GM19438 (cell line): ENCODE measurements around the gene SORBS1.

ENCODE experiments used
- ATAC-seq: cut with Tn5 transposase; IDR thresholded peaks from one replicate; pipeline ENCODE4 v1.9.1; 2021; ENCODE audit warnings: low read depth; ENCODE audit not compliant: unreplicated experiment

Gene SORBS1

GRCh38 chr10:95467162-95467599 is 94.0 kb downstream of the SORBS1 start:
- no peak for ATAC-seq

GRCh38 chr10:95466436-95466835 is 94.7 kb downstream of the SORBS1 start:
- ATAC-seq = no peak

- ATAC-seq = no peak
Measured at GRCh38 chr10:95464280-95464679, 96.9 kb downstream of the SORBS1 start.

- no peak for ATAC-seq
Measured at GRCh38 chr10:95462740-95463667, 98.2 kb downstream of the SORBS1 start.

DNA sequence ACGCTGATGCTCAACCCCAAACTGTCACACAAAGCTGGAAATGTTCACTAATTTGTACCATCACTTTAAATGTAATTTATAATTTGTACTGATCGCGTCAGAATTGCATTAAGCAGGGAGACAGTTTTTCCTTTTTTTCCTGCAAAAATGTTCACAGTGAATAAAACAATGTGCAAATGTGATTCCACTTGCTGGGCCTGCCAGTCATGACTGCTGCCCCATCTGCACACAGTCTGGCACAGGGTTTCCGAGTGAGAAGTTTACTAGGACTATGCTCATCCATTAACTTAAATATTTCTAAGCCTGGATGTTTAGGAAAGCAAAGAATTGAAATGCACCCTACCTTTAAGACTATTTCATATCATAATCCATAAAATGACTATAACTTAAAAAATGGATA is 99.6 kb downstream of the SORBS1 start:
- ATAC-seq = no peak

DNA sequence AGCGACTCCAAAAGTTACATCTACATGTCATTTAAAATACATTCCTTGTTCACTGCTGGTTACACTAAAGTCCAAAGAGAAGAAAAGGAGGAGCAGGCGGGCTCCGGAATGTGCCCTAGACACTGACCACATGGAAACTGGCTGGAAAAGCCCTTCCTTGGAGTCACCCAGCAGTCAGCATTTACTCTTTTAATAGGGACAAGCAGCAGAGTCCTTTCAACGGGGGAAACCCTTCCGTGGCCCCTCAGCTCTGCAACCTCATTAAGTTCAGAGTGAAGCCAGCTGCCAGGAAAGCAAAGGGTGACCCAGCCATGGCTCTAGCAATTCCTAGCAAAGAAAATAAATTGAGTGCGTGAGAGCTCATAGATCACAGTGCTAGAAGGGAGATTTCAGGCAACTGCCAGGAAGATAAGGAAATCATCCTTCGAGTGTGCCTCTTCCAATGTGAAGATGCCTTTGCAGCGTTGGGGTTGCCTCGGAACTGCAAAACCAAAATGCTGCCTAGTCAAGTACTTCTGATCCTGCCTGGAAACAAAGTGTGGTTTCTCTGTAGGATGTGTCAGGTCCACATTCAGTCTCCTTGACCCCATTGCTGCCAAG is 101.6 kb downstream of the SORBS1 start:
- no peak for ATAC-seq

DNA sequence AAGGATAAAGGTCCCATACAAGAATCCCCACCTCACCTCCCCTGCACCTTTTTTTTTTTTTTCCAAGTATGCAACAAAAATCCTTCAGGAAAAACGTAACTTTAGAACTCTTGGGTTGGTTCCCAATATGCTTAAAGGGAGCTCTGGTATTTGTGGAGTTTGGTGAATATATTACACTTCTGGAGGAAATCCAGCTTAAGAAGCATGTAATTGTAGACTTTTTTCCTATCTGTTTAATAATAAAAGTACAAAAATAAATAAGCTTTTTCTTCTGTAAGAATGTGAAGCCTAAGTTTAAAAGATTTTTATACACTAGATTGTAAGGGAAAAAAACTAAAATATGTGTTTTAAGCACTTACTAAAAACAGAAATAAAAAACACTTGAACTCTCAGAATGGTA is 102.3 kb downstream of the SORBS1 start:
- ATAC-seq = no peak

- no peak for ATAC-seq
Measured at GRCh38 chr10:95458014-95458413, 103.2 kb downstream of the SORBS1 start.

DNA sequence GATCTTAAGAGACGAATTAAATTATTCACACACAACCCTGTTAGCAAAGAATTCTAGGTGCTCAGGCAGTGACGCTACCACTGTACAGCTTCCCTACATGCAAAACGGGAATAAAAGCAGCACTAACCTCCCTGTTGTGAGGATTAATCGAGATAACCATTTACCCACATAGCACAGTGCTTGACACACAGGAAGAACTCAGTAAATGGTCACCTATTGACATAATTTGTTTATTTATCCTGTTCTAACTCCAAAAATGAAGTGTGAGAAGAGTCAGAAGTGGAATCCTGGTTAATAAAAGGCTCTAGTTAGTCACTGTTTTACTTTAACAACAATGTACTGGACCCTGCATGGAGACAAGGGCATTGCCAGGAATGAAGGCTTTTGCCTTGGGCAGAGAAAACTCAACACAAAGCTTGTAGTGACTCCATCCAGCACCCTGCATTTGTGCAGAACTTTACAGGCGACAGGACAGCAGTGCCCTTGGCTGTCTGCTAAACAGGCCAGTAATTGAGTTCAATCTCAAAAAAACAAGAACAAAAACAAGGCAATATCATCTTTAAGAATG is 103.8 kb downstream of the SORBS1 start:
- ATAC-seq = no peak

DNA sequence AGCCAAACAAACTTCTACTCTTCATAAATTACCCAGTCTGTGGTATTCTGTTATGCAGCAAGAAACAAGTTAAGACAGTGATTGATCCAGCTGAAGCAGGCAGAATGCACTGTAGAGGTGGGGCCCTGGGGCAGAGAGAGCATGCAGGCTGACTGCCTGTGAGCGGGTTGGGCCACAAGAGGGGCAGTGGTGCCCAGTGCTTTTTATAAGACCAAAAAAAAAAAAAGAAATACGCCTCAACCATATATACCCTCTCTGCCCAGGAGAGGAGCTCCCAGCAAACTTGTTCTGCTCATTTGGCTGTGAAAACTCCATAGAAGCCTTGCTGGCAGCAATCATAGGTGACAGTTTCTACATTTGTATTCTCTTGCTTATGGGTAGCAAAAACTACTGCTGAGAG is 104.7 kb downstream of the SORBS1 start:
- ATAC-seq = no peak

DNA sequence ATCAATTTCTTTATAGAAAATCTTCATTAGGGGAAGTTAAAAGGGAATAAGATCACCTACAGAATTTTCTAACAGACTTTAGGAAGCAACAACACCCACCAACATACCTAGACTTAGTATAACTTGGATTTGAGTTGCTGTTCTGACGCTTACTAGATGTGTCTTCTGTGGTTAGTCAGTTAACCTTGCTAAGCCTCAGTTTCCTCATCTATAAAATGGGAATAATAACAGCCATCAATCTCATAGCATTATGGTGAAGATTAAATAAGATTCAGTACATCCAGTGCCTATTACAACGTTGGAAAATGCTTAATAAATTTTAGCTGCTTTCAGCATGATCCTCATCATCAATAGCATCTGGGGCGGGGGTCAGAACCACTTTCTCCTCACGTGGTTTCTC is 106.2 kb downstream of the SORBS1 start:
- no peak for ATAC-seq

GRCh38 chr10:95454356-95454755 is 106.8 kb downstream of the SORBS1 start:
- no peak for ATAC-seq

DNA sequence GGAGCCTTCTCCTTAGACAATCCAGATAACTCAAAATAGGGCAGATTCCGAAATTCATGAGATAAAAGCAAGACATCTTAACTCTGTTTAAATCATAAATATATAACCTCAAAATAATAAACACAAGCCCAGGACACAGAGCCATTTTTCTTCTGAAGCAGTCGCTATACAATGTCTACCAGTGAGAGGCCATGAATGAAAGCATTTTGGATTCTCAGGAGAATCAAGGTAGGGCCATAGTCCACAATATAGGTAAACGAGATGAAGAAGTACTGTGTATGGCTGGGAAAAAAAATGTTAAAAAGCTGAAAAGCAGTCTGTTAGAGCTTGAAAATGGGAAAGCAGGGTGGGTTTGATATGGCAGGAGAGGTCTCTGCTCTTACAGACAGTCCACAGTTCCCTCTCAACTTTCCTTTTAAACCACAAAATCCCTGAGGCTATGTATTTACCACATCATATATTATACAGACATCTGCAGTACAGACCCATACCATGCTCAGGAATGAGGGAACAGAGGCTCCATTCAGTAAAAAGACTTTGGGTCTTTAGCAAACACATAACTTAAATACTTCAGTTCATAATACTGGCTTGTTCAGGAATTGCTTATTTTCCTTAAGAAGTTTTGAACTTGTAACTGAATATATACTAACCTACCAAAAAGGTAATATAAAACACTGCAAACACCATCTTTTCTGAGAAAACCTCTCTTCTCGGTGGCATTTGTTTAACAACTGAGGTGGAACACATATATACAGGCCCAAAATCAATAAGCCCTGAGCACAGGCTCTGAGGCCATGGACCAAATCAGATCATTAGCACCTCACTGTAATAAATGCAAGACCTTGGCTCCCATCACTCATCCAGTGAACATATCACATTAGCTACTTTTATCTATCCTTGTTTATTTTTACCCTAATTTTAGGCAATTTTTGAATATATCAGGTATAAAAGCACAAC is 109.3 kb downstream of the SORBS1 start:
- ATAC-seq = no peak

- no peak for ATAC-seq
Measured at GRCh38 chr10:95451150-95451549, 110.0 kb downstream of the SORBS1 start.

- no peak for ATAC-seq
Measured at GRCh38 chr10:95450188-95450587, 111.0 kb downstream of the SORBS1 start.

- ATAC-seq = no peak
Measured at GRCh38 chr10:95447685-95448084, 113.5 kb downstream of the SORBS1 start.

DNA sequence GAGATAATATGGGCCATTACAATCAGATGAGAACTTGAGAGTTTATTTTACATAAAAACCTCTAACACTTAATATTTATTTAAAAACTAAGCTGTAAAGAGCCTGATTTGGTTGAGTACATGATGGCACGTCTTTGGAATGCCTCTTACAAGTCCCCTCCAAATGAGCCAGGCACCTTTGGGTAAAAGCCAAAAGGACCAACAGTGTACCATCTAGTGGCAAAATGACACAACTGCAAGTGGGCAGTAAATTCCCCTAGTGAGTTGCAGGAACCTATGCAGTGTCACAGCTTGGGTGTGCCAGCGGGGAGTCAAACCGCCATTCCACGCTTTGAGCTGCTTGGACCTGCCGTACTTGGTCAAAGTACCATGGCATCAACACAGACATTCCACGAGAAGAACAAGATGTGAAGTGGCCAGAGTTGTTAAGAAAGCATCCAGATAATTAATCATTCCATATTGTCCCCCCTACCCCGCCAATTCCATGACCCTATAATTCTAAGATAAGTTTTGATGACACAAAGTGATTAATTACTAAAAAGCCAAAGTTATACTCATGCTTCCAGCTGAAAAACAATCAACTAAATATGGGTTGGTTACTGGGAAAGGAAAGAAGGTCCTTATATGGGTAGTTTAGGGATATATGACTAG is 115.2 kb downstream of the SORBS1 start:
- no peak for ATAC-seq

GRCh38 chr10:95445223-95445836 is 115.8 kb downstream of the SORBS1 start:
- ATAC-seq = no peak

- no peak for ATAC-seq
Measured at GRCh38 chr10:95444792-95445191, 116.4 kb downstream of the SORBS1 start.

DNA sequence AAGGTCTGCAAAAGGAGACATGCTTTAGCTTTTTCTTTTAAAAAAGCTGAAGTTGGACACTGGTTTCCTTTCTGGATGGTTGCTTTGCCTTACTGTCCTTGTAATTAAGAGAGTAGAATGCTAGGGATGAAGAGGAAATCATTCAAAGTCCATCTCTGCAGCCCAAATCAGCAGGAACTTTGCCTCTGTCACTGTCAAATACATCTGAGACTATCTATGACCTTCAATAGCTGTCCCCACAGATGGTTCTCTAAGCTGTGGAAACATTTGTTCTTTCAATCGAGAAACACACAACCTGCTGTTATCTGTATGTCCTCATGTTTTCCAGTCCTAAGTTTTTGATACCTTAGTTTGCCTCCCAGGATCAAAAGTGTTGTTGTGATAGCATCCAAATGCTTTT is 117.5 kb downstream of the SORBS1 start:
- no peak for ATAC-seq
